ENCODE results near the gene PIGW.

PIGW gene

GRCh38 chr17:36509272-36509985, 25.4 kb upstream of the PIGW start:
- TF ChIP-seq, protein P1, sequence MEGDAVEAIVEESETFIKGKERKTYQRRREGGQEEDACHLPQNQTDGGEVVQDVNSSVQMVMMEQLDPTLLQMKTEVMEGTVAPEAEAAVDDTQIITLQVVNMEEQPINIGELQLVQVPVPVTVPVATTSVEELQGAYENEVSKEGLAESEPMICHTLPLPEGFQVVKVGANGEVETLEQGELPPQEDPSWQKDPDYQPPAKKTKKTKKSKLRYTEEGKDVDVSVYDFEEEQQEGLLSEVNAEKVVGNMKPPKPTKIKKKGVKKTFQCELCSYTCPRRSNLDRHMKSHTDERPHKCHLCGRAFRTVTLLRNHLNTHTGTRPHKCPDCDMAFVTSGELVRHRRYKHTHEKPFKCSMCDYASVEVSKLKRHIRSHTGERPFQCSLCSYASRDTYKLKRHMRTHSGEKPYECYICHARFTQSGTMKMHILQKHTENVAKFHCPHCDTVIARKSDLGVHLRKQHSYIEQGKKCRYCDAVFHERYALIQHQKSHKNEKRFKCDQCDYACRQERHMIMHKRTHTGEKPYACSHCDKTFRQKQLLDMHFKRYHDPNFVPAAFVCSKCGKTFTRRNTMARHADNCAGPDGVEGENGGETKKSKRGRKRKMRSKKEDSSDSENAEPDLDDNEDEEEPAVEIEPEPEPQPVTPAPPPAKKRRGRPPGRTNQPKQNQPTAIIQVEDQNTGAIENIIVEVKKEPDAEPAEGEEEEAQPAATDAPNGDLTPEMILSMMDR (IDR thresholded peaks at IDR 0.05; ENCODE audit: extremely low read depth, missing control alignments) = no peak
- no peak for DNase-seq (ENCODE audit: low spot score)

GRCh38 chr17:36510636-36511035, 24.2 kb upstream of the PIGW start:
- DNase-seq (ENCODE audit: low spot score) = no peak
- TF ChIP-seq, protein P1 (IDR thresholded peaks at IDR 0.05; ENCODE audit: extremely low read depth, missing control alignments) = no peak

DNA sequence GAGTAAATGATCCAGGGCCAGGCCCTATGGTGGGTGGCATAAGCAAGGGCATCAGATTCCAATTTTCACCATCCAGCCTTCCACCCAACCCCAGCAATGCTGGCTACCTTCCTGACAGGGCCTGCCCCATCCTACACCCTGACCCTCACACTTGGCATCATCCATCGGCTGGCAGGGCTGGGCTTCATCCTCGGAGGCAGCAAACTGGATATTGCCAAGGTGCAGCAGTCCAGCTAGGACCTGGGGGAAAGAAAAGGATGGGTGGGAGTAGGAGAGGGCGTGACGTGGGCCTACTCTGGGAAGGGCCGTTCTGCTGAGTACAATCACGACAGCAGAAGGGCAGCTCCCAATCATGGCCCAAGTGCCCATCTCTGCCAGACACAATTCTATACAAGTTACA, 23.6 kb upstream of the PIGW start:
- TF ChIP-seq, protein P1 (IDR thresholded peaks at IDR 0.05; ENCODE audit: extremely low read depth, missing control alignments) = no peak
- DNase-seq (ENCODE audit: low spot score) = no peak

- DNase-seq (ENCODE audit: low spot score) = no peak
- TF ChIP-seq, protein P1 (IDR thresholded peaks at IDR 0.05; ENCODE audit: extremely low read depth, missing control alignments) = no peak
Observed at GRCh38 chr17:36512641-36513040, 22.1 kb upstream of the PIGW start.

- TF ChIP-seq, protein P1 (IDR thresholded peaks at IDR 0.05; ENCODE audit: extremely low read depth, missing control alignments) = no peak
- no peak for DNase-seq (ENCODE audit: low spot score)
Observed at GRCh38 chr17:36514856-36515255, 19.9 kb upstream of the PIGW start.

- TF ChIP-seq, protein P1 (IDR thresholded peaks at IDR 0.05; ENCODE audit: extremely low read depth, missing control alignments) = no peak
Observed at GRCh38 chr17:36515837-36516236, 18.9 kb upstream of the PIGW start.

DNA sequence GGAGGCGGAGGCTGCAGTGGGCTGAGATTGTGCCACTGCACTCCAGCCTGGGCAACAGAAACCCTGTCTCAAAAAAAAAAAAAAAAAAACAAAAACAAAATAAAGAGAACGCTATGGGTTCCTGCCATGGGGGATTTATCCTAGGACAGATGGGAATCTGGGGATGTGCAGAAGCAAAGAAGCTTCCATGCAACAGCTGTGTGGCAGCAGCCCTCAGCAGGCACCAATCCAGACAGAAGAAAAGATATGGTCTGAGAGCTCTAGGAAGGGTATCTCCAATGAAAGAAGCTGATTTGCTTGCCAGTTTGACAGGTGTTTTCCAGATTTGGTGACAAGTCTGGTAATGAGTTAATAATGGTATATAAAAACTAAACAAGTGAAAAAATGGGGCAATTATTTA, 11.7 kb upstream of the PIGW start:
- TF ChIP-seq, protein P1 (IDR thresholded peaks at IDR 0.05; ENCODE audit: extremely low read depth, missing control alignments) = no peak
- DNase-seq (ENCODE audit: low spot score) = no peak

More at GRCh38 chr17:36515837-36516236, 18.9 kb upstream of the PIGW start:
- DNase-seq (ENCODE audit: low spot score) = no peak
